Fibroblast of skin of left quadriceps (primary cell): ENCODE data around the gene ADGRB3.
"Not testable (repeated sequence)": the region's sequence is repeated elsewhere in the genome, so short reads cannot be mapped to it uniquely, and the experiment has no call there.

Source experiments
- DNase-seq, 2 experiments: peaks; one replicate each; pipeline ENCODE4 v3.0.0-alpha.2; 2013; ENCODE audit warnings: low read depth in 2 of 2

ADGRB3 gene

DNA sequence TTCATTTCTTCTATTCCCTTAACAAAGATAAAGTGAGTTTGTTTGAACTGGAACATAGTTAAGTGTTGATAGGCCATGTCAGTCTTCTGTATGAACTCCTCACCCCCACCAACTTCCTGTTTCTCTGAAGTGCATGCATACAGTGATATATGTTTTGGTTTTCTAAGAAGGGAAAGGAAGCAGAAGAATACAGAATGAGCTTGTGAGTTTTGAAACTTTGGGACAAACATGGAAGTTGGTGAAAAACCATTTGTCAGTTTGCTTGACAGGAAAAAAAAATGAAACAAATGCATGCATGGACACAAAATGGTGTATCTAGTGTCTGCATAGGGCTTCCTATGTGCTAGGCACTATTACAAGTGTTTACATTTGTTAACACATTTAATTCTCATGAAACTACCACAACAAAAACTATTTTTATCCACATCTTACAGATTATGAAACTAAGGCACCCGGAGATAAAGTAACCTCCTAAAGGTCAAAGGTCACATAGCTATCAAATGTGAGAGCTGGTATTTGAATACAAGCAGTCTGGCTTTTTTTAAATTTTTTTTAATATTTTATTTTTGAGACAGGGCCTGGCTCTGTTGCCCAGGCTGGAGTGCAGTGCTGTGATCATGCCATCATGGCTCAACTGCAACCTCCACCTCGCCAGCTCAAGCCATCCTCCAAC, 105.9 kb downstream of the ADGRB3 start:
- DNase-seq, result no peak

DNA sequence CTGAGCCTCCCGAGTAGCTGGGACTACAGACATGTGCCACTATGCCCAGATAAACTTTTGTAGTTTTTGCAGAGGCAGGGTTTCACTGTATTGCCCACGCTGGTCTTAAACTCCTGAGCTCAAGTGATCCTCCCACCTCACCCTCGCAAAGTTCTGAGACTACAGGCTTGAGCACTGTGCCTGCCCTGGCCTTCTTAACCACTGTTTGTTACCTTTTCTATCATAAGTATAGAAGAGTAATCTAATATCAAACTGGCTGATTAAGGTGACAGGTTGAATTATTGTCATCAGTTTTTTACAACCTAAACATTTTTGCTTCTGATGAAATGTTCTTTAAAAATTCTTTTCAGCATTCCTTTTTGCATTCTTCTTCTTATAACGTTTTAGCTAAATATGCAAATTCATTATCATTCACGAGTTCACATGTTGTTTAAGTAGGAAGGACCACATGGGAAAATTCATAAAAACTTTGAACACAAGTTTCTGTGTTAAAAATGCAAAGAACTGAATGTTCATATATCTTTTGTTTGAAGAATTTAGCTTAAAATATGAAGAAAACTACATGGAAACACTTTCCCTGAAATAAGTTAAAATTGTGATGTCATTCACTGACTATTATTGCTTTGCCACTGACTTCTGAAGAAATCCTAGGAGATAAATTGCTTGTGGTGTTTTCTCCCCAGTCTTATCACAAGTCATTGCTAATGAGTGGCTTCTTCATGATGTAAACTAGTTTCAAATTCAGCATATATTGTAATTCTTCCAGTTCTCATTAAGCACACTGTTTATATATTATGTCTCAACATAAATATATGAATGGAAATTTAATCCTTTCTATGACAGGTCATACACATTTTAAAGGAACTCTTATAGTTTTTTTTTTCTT, 106.7 kb downstream of the ADGRB3 start:
- no peak for DNase-seq

DNA sequence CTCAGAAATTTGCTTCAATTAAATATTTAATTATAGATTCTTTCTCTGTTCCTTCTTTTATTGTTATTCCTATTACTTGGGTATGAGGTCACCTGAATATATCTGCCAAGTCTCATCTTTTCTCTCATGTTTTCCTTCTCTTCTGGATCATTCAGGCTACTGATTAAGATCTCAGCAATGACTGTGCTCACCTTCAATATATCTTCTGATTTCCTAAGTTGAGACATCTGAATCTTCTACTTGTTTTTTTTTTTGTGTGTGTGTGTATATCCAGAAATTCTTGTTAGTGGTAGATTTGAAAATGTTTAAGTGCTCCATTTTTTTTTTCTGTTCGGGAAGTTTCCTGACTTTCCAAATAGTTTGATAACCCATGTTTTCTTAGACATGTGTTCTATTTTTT, 108.0 kb downstream of the ADGRB3 start:
- no peak for DNase-seq

DNA sequence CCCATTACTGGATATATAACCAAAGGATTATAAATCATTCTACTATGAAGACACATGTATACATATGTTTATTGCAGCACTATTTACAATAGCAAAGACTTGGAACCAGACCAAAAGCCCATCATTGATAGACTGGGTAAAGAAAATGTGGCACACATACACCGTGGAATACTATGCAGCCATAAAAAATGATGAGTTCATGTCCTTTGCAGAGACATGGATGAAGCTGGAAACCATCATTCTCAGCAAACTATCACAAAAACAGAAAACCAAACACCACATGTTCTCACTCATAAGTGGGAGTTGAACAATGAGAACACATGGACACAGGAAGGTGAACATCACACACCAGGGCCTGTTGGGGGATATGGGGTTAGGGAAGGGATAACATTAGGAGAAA, 109.3 kb downstream of the ADGRB3 start:
- DNase-seq, result not testable (repeated sequence)

DNA sequence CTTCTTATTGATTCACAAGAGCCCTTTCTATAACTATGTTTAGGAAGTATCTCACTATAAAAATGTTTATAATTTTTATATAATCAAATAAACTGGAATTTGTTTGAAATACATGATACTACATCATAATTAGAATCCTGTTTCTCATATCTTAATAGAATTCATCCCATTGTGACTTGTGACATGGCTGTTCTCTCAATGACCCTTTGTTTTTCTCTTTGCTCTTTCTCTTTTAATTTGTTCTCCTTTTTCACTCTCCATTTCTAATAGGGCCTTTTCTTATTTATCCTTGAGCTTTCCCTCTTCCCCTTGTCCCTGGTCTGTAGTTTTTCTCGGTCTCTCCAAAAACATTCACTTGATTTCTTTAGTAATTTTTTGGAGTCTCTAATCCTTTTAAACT, 111.3 kb downstream of the ADGRB3 start:
- no peak for DNase-seq

DNA sequence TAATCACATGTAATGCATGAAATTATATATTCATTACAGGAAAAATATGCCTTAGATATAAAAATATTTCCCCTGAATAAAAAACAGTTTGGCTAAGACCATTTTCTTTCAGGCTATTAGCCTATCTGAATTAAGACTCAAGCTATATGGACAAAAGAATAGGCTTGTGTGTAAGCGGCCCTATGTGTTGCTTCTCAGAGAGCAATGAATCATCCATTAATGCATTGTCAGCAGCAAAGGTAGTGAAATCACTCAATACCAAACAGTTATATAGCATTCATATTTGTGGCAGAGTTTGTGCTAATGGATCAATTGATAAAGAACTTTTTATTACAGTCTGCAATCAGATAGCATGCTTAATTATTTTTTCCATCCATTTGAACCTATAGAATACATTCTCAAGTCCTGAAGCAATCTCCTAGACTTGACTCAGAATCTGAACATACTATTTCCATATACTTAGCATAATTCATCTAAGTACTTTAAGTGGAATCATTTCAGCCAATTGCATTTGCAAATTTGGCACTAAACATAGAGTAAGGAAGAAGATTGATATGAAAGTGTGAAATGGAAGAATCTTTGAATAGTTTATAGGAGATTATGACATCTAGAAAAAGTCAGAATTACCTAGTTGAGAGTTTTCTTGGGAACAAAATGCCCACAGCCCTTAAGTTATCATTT, 112.2 kb downstream of the ADGRB3 start:
- no peak for DNase-seq

DNA sequence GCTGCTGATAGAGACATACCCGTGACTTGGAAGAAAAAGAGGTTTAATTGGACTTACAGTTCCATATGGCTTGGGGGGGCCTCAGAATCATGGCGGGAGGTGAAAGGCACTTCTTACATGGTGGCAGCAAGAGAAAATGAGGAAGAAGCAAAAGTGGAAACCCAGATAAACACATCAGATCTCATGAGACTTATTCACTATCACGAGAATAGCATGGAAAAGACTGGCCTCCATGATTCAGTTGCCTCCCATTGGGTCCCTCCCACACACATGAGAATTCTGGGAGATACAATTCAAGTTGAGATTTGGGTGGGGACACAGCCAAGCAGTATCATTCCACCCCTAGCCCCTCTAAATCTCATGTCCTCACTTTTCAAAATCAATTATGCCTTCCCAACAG, 112.8 kb downstream of the ADGRB3 start:
- DNase-seq, result not testable (repeated sequence)

DNA sequence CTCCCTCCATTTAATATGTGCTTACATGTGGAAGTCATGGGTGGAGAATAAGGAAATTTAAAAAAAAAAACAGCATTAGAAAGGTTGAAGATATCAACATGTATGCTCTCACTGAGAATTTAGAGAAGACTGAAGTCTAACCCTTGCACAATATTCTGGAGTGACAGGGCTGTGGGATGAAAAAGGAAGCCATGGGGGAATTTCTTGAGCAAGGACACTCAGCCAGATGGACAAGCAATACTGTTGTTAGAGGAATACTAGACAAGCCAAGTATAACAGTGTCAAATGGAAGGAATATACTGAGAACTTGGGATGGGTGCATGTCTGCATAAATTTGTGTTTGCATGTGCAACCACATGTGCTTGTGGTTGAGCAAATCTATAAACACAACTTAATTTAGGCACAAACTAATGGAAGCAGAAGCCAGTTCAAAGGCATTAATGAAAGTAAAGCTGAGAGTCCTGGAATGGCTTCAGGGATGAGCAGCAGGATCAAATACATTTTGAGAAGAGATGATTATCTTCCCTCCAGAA, 119.7 kb downstream of the ADGRB3 start:
- no peak for DNase-seq

DNA sequence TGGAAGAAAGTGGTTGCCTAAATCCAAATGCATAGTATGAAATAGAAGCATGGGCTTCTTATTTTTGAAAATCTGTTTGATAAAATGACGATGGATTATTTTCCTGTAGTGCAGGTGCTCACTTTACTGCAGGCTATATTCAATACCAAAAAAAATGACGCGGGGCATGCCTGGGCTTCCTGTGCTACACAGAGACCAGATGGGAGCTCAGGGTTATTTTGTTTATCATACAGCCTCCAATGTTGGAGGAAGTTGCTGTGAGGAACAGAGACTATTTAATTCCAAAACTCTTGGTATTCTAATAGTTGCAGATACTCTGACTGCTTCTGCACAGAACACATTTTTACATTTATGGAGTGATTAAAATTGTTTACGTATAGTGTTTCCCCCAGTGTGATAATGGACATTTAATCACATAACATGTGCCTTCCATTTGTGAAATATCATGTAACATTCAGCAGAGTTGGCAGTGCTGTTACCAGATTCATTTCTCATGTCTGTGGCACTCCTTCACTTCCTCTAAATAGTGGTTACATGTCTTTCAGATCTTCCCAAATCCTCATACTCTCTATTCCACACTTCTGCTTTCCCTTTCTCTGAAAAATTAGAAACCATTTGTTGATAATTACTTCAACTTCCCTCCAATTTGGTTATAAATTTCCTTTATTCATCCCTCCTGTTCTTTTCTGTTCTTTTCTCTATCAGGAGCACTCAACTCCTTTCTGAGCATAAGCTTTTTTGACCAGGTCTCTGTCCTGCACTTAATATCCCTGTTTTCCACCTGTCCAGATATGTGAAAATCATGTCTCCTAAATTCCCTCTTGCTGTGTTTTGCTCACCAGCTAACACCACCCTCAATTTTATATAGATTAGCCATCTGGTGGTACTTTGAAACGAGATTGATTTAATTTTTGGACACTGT, 121.6 kb downstream of the ADGRB3 start:
- no peak for DNase-seq

DNA sequence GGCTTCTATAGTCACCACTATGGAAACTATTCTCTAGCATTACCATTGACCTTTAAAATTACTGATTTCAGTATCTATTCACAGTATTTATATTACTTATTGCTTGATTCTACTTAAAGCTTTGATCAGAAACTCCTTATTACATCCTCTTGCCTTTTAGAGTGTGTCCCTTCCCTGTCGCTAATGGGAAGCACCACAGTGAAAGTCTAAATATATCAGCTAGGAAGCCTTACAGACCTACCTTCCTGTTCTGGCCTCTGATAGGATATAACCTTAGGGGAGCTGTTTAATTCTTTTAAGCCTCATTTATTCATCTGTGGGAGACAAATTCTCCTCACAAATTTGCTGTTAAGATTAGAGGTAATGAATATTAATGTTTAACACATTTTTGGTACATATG, 122.7 kb downstream of the ADGRB3 start:
- no peak for DNase-seq

DNA sequence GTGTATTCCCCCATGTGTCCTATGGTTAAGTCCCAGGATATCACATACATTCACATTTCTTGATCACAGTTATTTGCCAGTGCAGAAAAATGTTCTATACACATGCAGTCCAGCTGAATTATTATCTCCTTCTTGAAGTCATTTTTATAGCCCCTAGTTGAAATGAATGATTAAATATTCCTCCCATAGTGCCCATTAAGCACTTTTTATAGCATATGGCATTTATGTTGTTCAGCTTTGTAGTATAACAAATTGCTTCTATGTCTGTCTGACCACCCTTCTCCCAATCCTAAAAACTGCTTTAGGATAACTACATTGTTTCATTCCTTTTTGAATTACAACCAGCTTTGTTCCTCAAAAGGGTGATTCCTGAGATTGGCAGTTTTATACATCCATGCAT, 123.5 kb downstream of the ADGRB3 start:
- no peak for DNase-seq

DNA sequence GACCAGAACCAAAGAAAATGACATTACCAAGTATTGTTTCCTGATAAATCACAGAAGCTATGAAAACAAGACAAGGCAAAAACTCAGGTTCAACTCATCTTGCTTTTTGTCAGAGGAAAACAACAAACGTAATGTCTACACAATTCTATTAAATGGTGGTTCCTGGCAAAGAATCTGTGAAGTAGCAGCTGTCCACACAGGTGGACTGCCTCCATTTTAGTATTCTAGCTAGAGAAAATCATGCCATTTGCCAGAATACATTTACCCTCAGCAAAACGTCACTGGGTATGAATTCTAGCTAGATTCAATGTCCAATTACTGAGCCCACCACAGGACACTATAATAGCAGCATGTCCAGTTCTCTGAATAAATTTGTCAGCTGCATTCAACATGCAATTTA, 125.4 kb downstream of the ADGRB3 start:
- no peak for DNase-seq

DNA sequence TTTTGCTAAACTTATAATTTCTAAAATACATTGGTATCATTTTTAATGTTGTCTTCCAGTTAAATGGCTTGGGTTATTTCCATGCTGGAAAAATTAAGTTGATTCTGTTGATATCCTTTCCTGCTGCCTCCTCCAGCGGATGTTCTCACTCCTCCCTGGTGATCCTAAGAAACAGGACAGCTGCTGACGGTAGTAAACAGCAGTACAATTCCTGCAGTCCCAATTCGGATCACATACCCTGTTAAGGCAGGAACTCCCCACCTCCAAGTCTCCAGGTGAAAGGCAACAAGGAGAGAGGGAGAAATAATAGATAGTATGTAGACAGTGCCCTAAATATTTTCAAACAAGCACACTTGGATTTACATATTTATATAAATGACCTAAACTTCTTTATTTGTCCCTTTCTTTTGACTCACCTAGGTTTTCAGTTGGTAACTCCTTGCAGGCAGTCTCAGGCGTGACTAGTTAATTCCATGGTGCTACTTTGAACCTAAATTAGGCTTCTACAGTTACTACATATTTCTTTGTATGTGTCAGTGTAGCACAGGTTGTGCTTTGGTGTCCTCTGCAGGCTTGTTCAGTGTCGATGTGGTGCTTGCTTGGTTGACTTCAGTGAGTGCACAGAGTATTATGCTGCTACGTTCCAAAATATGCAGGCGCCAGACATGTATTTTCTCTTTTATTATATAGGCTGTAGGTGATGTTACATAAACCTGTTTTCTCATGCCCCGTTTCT, 126.0 kb downstream of the ADGRB3 start:
- DNase-seq, result no peak

DNA sequence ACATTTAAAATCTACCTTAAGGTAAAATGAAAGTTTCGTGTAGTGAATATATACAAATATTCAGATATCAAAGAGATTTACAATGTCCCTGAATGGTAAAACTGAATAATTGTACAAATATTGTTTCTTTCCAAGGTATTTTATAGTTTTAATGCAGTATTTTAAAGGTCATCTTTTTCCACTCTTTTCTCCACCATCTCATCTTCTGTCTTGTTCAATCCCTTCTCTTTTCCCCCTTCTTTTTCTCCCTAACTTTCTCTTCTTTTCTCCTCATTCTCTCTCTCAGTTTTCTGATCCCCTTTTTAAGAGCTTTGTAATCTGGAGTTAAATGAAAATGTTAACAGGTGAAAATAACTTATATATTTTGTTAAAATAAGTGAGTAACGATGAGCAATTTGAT, 126.9 kb downstream of the ADGRB3 start:
- no peak for DNase-seq

DNA sequence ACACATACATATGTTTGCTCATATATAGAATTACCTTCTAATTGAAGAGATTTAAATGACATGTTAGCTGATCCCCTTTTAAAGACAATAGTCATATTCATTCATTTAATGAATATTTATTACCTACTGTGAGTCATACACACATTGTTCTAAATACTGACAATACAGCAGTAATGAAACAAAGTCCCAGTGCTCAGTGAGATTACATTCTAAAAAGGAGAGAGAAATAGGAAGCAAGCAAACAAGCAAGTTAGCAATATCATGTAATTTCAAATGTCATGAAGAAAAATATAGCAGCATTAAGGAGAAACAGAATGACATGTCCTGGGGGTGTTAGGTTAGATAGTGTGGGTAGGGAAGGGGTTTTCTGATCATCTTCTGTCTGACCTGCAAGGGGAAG, 136.3 kb downstream of the ADGRB3 start:
- DNase-seq, result no peak

DNA sequence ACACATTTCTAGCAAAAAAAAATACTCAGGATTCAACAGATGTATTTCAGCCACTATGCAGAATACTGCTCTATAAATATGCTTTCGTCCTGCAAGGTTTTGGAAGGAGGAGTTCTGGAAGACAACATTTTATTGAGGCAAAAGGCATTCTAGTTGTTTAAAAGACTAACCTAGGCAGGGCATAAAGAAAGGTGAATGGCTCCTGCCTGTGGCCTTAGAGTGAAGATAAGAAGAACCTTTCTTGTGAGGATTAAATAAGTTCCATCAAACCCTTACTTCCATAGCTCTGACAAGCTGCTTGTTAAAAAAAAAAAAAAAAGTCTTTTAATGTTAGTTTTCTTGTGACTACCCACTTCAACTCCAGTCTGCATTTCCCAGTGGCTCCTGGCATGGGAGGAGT, 139.8 kb downstream of the ADGRB3 start:
- no peak for DNase-seq

DNA sequence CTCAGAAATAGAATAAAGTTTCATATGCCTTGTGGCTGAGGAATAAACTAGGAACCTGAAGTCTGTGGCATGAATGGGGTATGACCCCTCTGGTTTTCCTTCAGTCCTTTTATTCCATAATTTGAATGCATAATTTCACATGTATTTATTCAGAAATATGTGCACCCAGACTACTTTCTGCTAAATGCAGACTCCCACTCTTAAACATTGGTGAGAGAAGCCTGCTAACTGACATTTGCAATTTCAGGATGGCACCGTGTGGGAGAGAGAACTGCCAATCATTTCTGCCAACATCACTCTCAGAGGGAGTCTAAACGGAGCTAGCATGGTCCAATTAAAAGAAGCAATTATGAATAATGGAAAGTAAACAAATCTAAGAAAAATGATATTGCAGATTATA, 141.3 kb downstream of the ADGRB3 start:
- no peak for DNase-seq

DNA sequence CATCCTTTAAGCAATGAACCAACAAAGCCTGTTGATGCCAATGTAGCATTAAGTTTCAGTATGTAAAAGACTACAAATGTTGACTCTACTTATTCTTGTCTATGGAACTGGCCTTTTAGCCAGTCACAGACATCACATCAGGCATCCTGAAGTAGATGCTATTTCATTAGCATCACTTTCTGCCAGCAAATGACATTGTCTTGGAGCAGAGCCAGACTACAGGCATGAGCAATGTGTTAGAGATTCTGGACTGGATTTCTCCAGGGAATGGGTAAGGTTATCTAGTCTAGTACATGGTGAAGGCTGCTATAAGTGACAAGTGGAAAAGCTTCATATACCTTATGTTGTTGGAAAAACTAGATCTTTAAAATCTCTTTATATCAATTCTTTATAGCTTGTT, 142.9 kb downstream of the ADGRB3 start:
- DNase-seq, result peak; percentile 36 to 40

DNA sequence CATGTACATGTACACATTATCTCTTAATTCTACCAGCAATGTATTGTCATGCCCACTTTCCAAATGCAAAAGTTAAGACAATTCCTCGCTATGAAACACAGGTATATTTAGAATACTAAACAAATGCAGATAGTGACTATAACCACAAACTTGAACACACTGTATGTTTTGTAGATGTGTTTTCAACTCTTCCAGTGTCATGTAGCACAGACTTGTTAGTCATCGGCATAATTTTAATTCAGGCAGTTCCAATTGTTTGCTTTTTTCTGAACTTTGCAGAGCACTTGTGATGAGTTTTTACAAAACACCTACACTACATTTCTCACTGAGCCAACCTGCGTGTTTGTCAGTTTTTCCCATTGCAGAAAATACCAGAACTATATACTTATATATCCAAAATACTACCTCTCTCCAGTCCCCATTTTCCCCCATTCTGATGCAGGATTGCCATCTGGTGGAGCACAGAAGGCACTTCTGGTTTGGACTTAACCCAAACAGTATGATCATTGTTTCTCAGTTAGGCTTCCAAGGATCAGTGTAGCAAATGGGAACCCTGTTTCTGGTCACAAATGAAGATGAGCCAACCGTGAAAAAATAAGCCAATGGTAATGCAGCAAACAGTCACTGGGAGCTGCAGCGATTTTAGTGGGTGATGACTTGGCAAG, 143.4 kb downstream of the ADGRB3 start:
- peak; percentile 48 to 53 for DNase-seq

DNA sequence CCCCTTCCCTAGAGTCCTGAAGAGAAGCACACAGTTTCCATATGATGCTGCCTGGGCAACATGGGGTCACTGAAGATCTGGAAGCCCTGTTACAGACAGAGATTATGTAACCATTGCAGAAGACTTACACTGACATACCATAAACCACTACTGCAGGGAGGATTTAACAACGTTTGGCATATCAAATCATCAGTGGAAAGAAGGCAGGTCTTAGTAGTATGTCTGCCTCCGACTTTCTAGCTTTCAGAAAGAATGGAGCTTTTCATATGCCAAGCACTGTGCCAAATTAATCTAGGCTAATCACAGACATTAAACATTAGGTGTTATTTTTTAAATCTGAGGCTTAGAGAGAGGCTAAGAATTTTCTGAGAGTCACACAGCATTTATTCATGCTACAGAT, 144.3 kb downstream of the ADGRB3 start:
- no peak for DNase-seq
